K562 (cell line): ENCODE results near the gene TNIK. TPM values are rescaled to one million over a fixed set of nuclear protein-coding genes. Genes with fewer than 3 reads are reported as not detected.

Source experiments
- ATAC-seq: fragments of 200-7000 bp; cut with Tn5 transposase; 3 replicates; pipeline ENCODE4 v1.9.1; 2020; ENCODE audit warnings: moderate library complexity
- BruUV-seq: library from RNA; stranded (reverse); fragments of 400-500 nt; replicated peaks from 2 replicates; lab custom pipeline; 2021; lab: Mats Ljungman, UMichigan
- CTCF ChIA-PET: fragments of 300-600 bp; formaldehyde crosslinking; extraction: SDS; loops from one replicate; lab custom pipeline; 2021; ENCODE audit warnings: low intra/inter-chr PET ratio; lab: Yijun Ruan, JAX
- POLR2A ChIA-PET: fragments of 300-600, 350-650 bp; sonication (Branson Sonifier 250); formaldehyde crosslinking; extraction: SDS; loops from one replicate; lab custom pipeline; 2021; ENCODE audit warnings: antibody characterized with exemption, inconsistent platforms; lab: Yijun Ruan, JAX
- DNase-seq, 4 experiments: peaks; one replicate each; pipeline versions ENCODE4 v3.0.0 to v3.0.0-alpha.2; 2011 to 2018; ENCODE audit warnings: low spot score in 3 of 4, mixed read lengths in 3 of 4; ENCODE audit errors: extremely low read depth in 1 of 4
- FAIRE-seq: peaks from 2 replicates; lab custom pipeline; 2011; peaks lifted over from hg19 to GRCh38; lab: Jason Lieb, UNC
- H2AFZ ChIP-seq: 2 replicates; pipeline ENCODE4 v1.6.0; 2011; ENCODE audit warnings: low read depth, low read length, control low read depth, inconsistent platforms
- H3K27ac ChIP-seq: fragments of 200-600 bp; 3 replicates; pipeline ENCODE4 v1.8.0; 2011; ENCODE audit warnings: low read depth, mild to moderate bottlenecking, control low read depth, inconsistent platforms, low read length, moderate library complexity, mixed read lengths; ENCODE audit errors: extremely low read depth
- H3K27me3 ChIP-seq, 2 experiments: fragments of 300-600 bp in 1 of 2; 2 replicates in 1 of 2; 3 replicates in 1 of 2; pipeline versions ENCODE4 v1.6.0 to v1.8.0; 2011; ENCODE audit warnings: inconsistent platforms in 2 of 2, low read length in 2 of 2, mild to moderate bottlenecking in 1 of 2, mixed read lengths in 1 of 2, moderate library complexity in 1 of 2; ENCODE audit not compliant: control insufficient read depth in 2 of 2, insufficient read depth in 2 of 2
- H3K36me3 ChIP-seq: fragments of 300-600 bp; 3 replicates; pipeline ENCODE4 v1.8.0; 2011; ENCODE audit warnings: mild to moderate bottlenecking, low read length, inconsistent platforms; ENCODE audit not compliant: control insufficient read depth, insufficient read depth
- H3K4me1 ChIP-seq, 2 experiments: fragments of 200-600 bp in 1 of 2; replicated peaks in 1 of 2; 2 replicates in 1 of 2; 3 replicates in 1 of 2; pipeline versions ENCODE4 v1.5.1 to v1.8.0; 2011; ENCODE audit warnings: inconsistent platforms in 2 of 2, low read length in 2 of 2, mild to moderate bottlenecking in 1 of 2, mixed read lengths in 1 of 2, moderate library complexity in 1 of 2; ENCODE audit not compliant: control insufficient read depth in 2 of 2, insufficient read depth in 2 of 2
- H3K4me2 ChIP-seq: 2 replicates; pipeline ENCODE4 v1.6.1; 2011; ENCODE audit warnings: low read length, control low read depth, inconsistent platforms, mixed read lengths; ENCODE audit not compliant: insufficient read depth
- H3K4me3 ChIP-seq: fragments of 200-600 bp; sonication (generic), shearing (Covaris generic); 2 replicates; pipeline ENCODE4 v1.5.1; 2016; ENCODE audit warnings: control low read depth, inconsistent platforms
- H3K79me2 ChIP-seq: fragments of 200-600 bp; 3 replicates; pipeline ENCODE4 v1.8.0; 2011; ENCODE audit warnings: low read length, inconsistent platforms; ENCODE audit not compliant: control insufficient read depth, insufficient read depth
- H3K9ac ChIP-seq, 2 experiments: 2 replicates each; pipeline versions ENCODE4 v1.6.0 to v1.6.1; 2011; ENCODE audit warnings: low read depth in 2 of 2, low read length in 2 of 2, control low read depth in 1 of 2, inconsistent platforms in 1 of 2, mild to moderate bottlenecking in 1 of 2, mixed read lengths in 1 of 2; ENCODE audit not compliant: insufficient read depth in 1 of 2
- H3K9me1 ChIP-seq: one replicate; pipeline ENCODE4 v1.6.0; 2011; ENCODE audit warnings: inconsistent platforms, mild to moderate bottlenecking, low read length, moderate library complexity; ENCODE audit not compliant: control insufficient read depth, insufficient read depth
- H3K9me3 ChIP-seq: replicated peaks from 2 replicates; pipeline ENCODE4 v1.5.1; 2011; ENCODE audit warnings: low read depth, low read length, inconsistent platforms; ENCODE audit not compliant: control insufficient read depth, insufficient read depth
- H4K20me1 ChIP-seq: replicated peaks from 2 replicates; pipeline ENCODE4 v1.6.1; 2011; ENCODE audit warnings: low read length, inconsistent platforms, mixed read lengths; ENCODE audit not compliant: control insufficient read depth, insufficient read depth
- ARID4B ChIP-seq: sonication (generic); formaldehyde crosslinking; IDR thresholded peaks from 2 replicates; pipeline ENCODE4 v1.8.0; 2022; ENCODE audit warnings: mild to moderate bottlenecking, missing genetic modification reagents
- BCOR ChIP-seq: fragments of 450-650 bp; IDR thresholded peaks from 2 replicates; pipeline ENCODE4 v1.6.1; 2016
- CEBPG ChIP-seq, 3 experiments: fragments of 200-800 bp in 1 of 3; sonication (Bioruptor generic) in 1 of 3; sonication (generic) in 1 of 3; formaldehyde crosslinking in 1 of 3; IDR thresholded peaks in 2 of 3; conservative IDR thresholded peaks in 1 of 3; 2 replicates each; pipeline versions ENCODE4 v1.6.1 to v1.8.0; 2016 to 2022; ENCODE audit warnings: missing compliant biosample characterization in 2 of 3, missing genetic modification characterization in 2 of 3, mild to moderate bottlenecking in 1 of 3, missing genetic modification reagents in 1 of 3
- EZH2 ChIP-seq: IDR thresholded peaks from 2 replicates; pipeline ENCODE4 v1.6.1; 2012; ENCODE audit warnings: low read depth, mild to moderate bottlenecking, inconsistent platforms, low read length, borderline replicate concordance
- HDGF ChIP-seq: fragments of 450-650 bp; IDR thresholded peaks from 2 replicates; pipeline ENCODE4 v1.6.1; 2016
- LARP7 ChIP-seq: fragments of 450-650 bp; IDR thresholded peaks from 2 replicates; pipeline ENCODE4 v1.6.1; 2016
- MITF ChIP-seq: IDR thresholded peaks from 2 replicates; pipeline ENCODE4 v1.6.1; 2014; ENCODE audit warnings: antibody characterized with exemption
- MTA1 ChIP-seq: fragments of 450-650 bp; IDR thresholded peaks from 2 replicates; pipeline ENCODE4 v1.6.1; 2017; ENCODE audit warnings: borderline replicate concordance
- NR1H2 ChIP-seq: sonication (generic); formaldehyde crosslinking; IDR thresholded peaks from 2 replicates; pipeline ENCODE4 v1.4.0; 2020; ENCODE audit warnings: mild to moderate bottlenecking, missing genetic modification reagents
- NR2C2 ChIP-seq, 2 experiments: fragments of 200-800 bp in 1 of 2; sonication (Bioruptor generic) in 1 of 2; sonication (generic) in 1 of 2; formaldehyde crosslinking in 1 of 2; IDR thresholded peaks; 2 replicates each; pipeline versions ENCODE4 v1.6.1 to v1.8.0; 2016 to 2022; ENCODE audit warnings: mild to moderate bottlenecking in 1 of 2, missing compliant biosample characterization in 1 of 2, missing genetic modification characterization in 1 of 2, missing genetic modification reagents in 1 of 2
- POLR2A ChIP-seq: fragments of 450-650 bp; conservative IDR thresholded peaks from 2 replicates; pipeline ENCODE4 v1.6.1; 2016
- RAD21 ChIP-seq, 2 experiments: fragments of 250-450 bp in 1 of 2; fragments of 450-650 bp in 1 of 2; sonication (Bioruptor Pico) in 1 of 2; formaldehyde crosslinking in 1 of 2; IDR thresholded peaks in 1 of 2; conservative IDR thresholded peaks in 1 of 2; 2 replicates each; pipeline versions ENCODE4 v1.4.0 to v1.8.0; 2020 to 2022; ENCODE audit warnings: mild to moderate bottlenecking in 2 of 2, moderate library complexity in 1 of 2
- ZNF253 ChIP-seq: fragments of 250-450 bp; sonication (Bioruptor Pico); conservative IDR thresholded peaks from 2 replicates; pipeline ENCODE4 v1.6.1; 2021; ENCODE audit warnings: mild to moderate bottlenecking
- ZNF518B ChIP-seq: fragments of 250-450 bp; sonication (Bioruptor Pico); IDR thresholded peaks from 2 replicates; pipeline ENCODE4 v1.5.0; 2021; ENCODE audit warnings: mild to moderate bottlenecking, moderate library complexity
- WGBS: fragments of 100-300 bp; shearing (Covaris generic); methylation state at CpG from one replicate; pipeline ENCODE4 v1.1.6; 2016; ENCODE audit warnings: low coverage, mixed read lengths; ENCODE audit not compliant: insufficient coverage; ENCODE audit errors: missing lambda C conversion rate; 5-methylcytosine and 5-hydroxymethylcytosine counted together
- in situ Hi-C: fragments of 300-500 bp; cut with MboI; formaldehyde crosslinking; loops from 4 replicates; pipeline ENCODE4 v1.15.0; 2018; ENCODE audit warnings: inconsistent platforms, mixed read lengths
- intact Hi-C: fragments of 100-400 bp; cut with micrococcal nuclease; formaldehyde crosslinking; loops from 2 replicates; pipeline ENCODE4 v1.14.2; 2022
- polyA plus RNA-seq, 8 experiments: library from polyadenylated mRNA; depleted of rRNA in 4 of 8; stranded (reverse) in 5 of 8; unstranded in 3 of 8; fragments of >200 nt; fragmentation: Nextera tagmentation in 2 of 8; fragmentation: Illumina TruSeq in 1 of 8; extraction: Ambion mirVana in 2 of 8; extraction: Trizol in 1 of 8; gene quantifications; 2 replicates each; pipeline versions ENCODE4 v1.2.1 to v1.2.3, GENCODE V29; 2011 to 2014; ENCODE audit warnings: inconsistent platforms in 1 of 8, missing spikeins in 1 of 8
- total RNA-seq, 7 experiments: library from RNA; depleted of rRNA in 6 of 7; stranded (reverse); fragments of >200 nt in 6 of 7; fragmentation: Illumina TruSeq in 2 of 7; extraction: Trizol in 2 of 7; gene quantifications; 2 replicates each; pipeline versions ENCODE4 v1.2.1 to v1.2.3, GENCODE V29; 2011 to 2021; ENCODE audit warnings: low replicate concordance in 1 of 7

TNIK gene
- total and polyA plus RNA-seq, 9 of the 15 experiments (the other 6 are each of a cell fraction or from before 2014, with no cell fraction given): 6.6 to 39.0 (median 24.7) TPM

- Histone ChIP-seq H3K9ac (no peak overlapping the region), H3K27ac (no peak overlapping the region), H3K4me3 (no peak overlapping the region), H3K4me2 (no peak overlapping the region), H3K9me1 (peaks cover 4% of the 10 kb centered on the region), H2AFZ (no peak overlapping the region), H3K27me3 (no peaks in the 10 kb centered on the region), H3K9me3 (no peaks in the 10 kb centered on the region), H3K79me2 (peaks cover 1% of the 10 kb centered on the region; the same call in 2 of the 3 replicates), H4K20me1 (no peaks in the 10 kb centered on the region), H3K36me3 (peaks cover 14% of the 10 kb centered on the region; the same call in 2 of the 3 replicates), H3K4me1 (peaks cover 0 to 20% of the 10 kb centered on the region in 2 experiments; a peak in 4 of 5 replicates)
- no TSS peak for BruUV-seq
- no peak for ATAC-seq
- DNase-seq: no peak
- no peak for FAIRE-seq
- intact Hi-C loops (no loop called here), in situ Hi-C loops (no loop called here)
- 72% methylated on average over 2 of the region's 2 CpGs for WGBS
- CTCF ChIA-PET: no interaction called here
- POLR2A ChIA-PET: no interaction called here
- TF ChIP-seq MTA1: no peak
- no peak for TF ChIP-seq HDGF
- no peak for TF ChIP-seq NR2C2 (CRISPR knock-in tag; IDR thresholded peaks at IDR 0.05)
- no peak for TF ChIP-seq NR2C2 (tag; IDR thresholded peaks at IDR 0.05)
- no peak for TF ChIP-seq ZNF253 (CRISPR knock-in tag)
- no peak for TF ChIP-seq RAD21 (CRISPR knock-in tag; conservative IDR thresholded peaks at IDR 0.05 in 1 of 2, IDR thresholded peaks at IDR 0.05 in 1 of 2)
- no peak for TF ChIP-seq ZNF518B (CRISPR knock-in tag)
- no peak for TF ChIP-seq CEBPG (CRISPR knock-in tag; IDR thresholded peaks at IDR 0.05)
- TF ChIP-seq CEBPG (tag; conservative IDR thresholded peaks at IDR 0.05 in 1 of 2, IDR thresholded peaks at IDR 0.05 in 1 of 2): no peak
- TF ChIP-seq LARP7: no peak
- no peak for TF ChIP-seq ARID4B
- no peak for TF ChIP-seq BCOR
- no peak for TF ChIP-seq POLR2A
- TF ChIP-seq MITF: no peak
- no peak for TF ChIP-seq NR1H2 (CRISPR knock-in tag)
- TF ChIP-seq EZH2: no peak
These were observed 282.7 kb downstream of the TNIK start for GRCh38 chr3:171177553-171177952.
